SK-N-SH (cell line): ENCODE results near the gene ARFGEF2. TPM values are rescaled to one million over a fixed set of nuclear protein-coding genes. Genes with fewer than 3 reads are reported as not detected.
"Not testable (repeated sequence)": the region's sequence is repeated elsewhere in the genome, so short reads cannot be mapped to it uniquely, and the experiment has no call there.

Experiments used
- CTCF ChIA-PET: fragments of 300-600, 350-600 bp; formaldehyde crosslinking; extraction: SDS; loops from one replicate; lab custom pipeline; 2021; lab: Yijun Ruan, JAX
- POLR2A ChIA-PET: fragments of 350-600 bp; sonication (Branson Sonifier 250); formaldehyde crosslinking; extraction: SDS; loops from one replicate; lab custom pipeline; 2020; ENCODE audit warnings: antibody characterized with exemption, inconsistent platforms; lab: Yijun Ruan, JAX
- DNase-seq: peaks from one replicate; pipeline ENCODE4 v3.0.0; 2012
- H2AFZ ChIP-seq: fragments of 200-600 bp; sonication (generic); 2 replicates; pipeline ENCODE4 v1.8.1; 2016; ENCODE audit warnings: antibody characterized with exemption, mild to moderate bottlenecking, low read depth
- H3F3A ChIP-seq: fragments of 200-600 bp; sonication (generic); replicated peaks from 2 replicates; pipeline ENCODE3; 2016; ENCODE audit warnings: antibody characterized with exemption, mild to moderate bottlenecking; ENCODE audit not compliant: insufficient read depth
- H3K27ac ChIP-seq, 2 experiments: fragments of 200-500 bp in 1 of 2; fragments of 200-600 bp in 1 of 2; sonication (Bioruptor generic) in 1 of 2; sonication (generic), shearing (Covaris generic) in 1 of 2; 2 replicates each; pipeline versions ENCODE4 v1.5.1 to v1.6.1; 2014 to 2016; ENCODE audit warnings: low read depth in 2 of 2, inconsistent platforms in 1 of 2, low read length in 1 of 2, mild to moderate bottlenecking in 1 of 2, mixed read lengths in 1 of 2
- H3K27me3 ChIP-seq: fragments of 200-600 bp; sonication (generic), shearing (Covaris generic); 2 replicates; pipeline ENCODE4 v1.6.1; 2016; ENCODE audit warnings: mixed run types; ENCODE audit not compliant: insufficient read depth
- H3K36me3 ChIP-seq, 2 experiments: fragments of 200-500 bp in 1 of 2; fragments of 200-600 bp in 1 of 2; sonication (Bioruptor generic) in 1 of 2; sonication (generic) in 1 of 2; replicated peaks in 1 of 2; 2 replicates each; pipeline versions ENCODE3 to v1.5.1; 2014 to 2016; ENCODE audit warnings: low read length in 1 of 2, mild to moderate bottlenecking in 1 of 2; ENCODE audit not compliant: insufficient read depth in 2 of 2, control insufficient read depth in 1 of 2
- H3K4me1 ChIP-seq, 2 experiments: fragments of 200-500 bp in 1 of 2; fragments of 200-600 bp in 1 of 2; sonication (Bioruptor generic) in 1 of 2; sonication (generic), shearing (Covaris generic) in 1 of 2; 2 replicates each; pipeline versions ENCODE4 v1.5.1 to v1.6.1; 2014 to 2016; ENCODE audit warnings: low read depth in 1 of 2, low read length in 1 of 2, mixed run types in 1 of 2; ENCODE audit not compliant: insufficient read depth in 2 of 2, control insufficient read depth in 1 of 2
- H3K4me2 ChIP-seq: fragments of 200-600 bp; sonication (generic), shearing (Covaris generic); 2 replicates; pipeline ENCODE4 v1.6.1; 2017; ENCODE audit warnings: mixed run types
- H3K4me3 ChIP-seq, 2 experiments: fragments of 200-500 bp in 1 of 2; fragments of 200-600 bp in 1 of 2; sonication (Bioruptor generic) in 1 of 2; sonication (generic), shearing (Covaris generic) in 1 of 2; 2 replicates each; pipeline versions ENCODE4 v1.5.1 to v1.8.1; 2014 to 2016; ENCODE audit warnings: low read depth in 2 of 2, inconsistent platforms in 1 of 2, low read length in 1 of 2, mild to moderate bottlenecking in 1 of 2, mixed read lengths in 1 of 2, moderate library complexity in 1 of 2
- H3K79me2 ChIP-seq: fragments of 200-600 bp; sonication (generic); 2 replicates; pipeline ENCODE4 v1.8.1; 2017; ENCODE audit warnings: mild to moderate bottlenecking; ENCODE audit not compliant: insufficient read depth
- H3K9ac ChIP-seq: fragments of 200-600 bp; sonication (generic); 2 replicates; pipeline ENCODE4 v1.6.1; 2017; ENCODE audit warnings: mixed run types
- H3K9me2 ChIP-seq: fragments of 200-600 bp; sonication (generic); 2 replicates; pipeline ENCODE4 v1.6.1; 2017; ENCODE audit warnings: mixed run types
- H3K9me3 ChIP-seq: fragments of 200-600 bp; sonication (generic); 2 replicates; pipeline ENCODE4 v1.6.1; 2017; ENCODE audit warnings: mixed run types, mild to moderate bottlenecking, moderate library complexity
- H4K20me1 ChIP-seq: fragments of 200-600 bp; sonication (generic); 2 replicates; pipeline ENCODE4 v1.6.1; 2017; ENCODE audit warnings: mild to moderate bottlenecking, mixed run types; ENCODE audit not compliant: insufficient read depth
- CHD2 ChIP-seq: fragments of 150-350 bp; IDR thresholded peaks from 2 replicates; pipeline ENCODE4 v1.6.1; 2018; ENCODE audit warnings: low read length; ENCODE audit not compliant: partially characterized antibody
- ELF1 ChIP-seq: IDR thresholded peaks from 2 replicates; pipeline ENCODE4 v1.4.0; 2012
- FOSL2 ChIP-seq: IDR thresholded peaks from 2 replicates; pipeline ENCODE4 v1.4.0; 2012; ENCODE audit warnings: low read depth, mild to moderate bottlenecking, moderate library complexity, borderline replicate concordance
- GATA2 ChIP-seq: sonication (generic); formaldehyde crosslinking; IDR thresholded peaks from 2 replicates; pipeline ENCODE4 v1.5.0; 2020; ENCODE audit warnings: mild to moderate bottlenecking, missing genetic modification reagents
- MEF2A ChIP-seq: IDR thresholded peaks from 2 replicates; pipeline ENCODE4 v1.4.0; 2012; ENCODE audit warnings: low read depth, borderline replicate concordance
- RXRA ChIP-seq: IDR thresholded peaks from 2 replicates; pipeline ENCODE4 v1.4.0; 2012; ENCODE audit warnings: low read depth, mild to moderate bottlenecking, borderline replicate concordance
- WGBS: methylation state at CpG from one replicate; pipeline ENCODE4 v1.1.6; 2017; ENCODE audit warnings: low lambda C conversion rate; 5-methylcytosine and 5-hydroxymethylcytosine counted together
- polyA plus RNA-seq, 3 experiments: library from polyadenylated mRNA; depleted of rRNA; stranded (reverse); fragments of >200 nt; gene quantifications; 2 replicates each; pipeline ENCODE4 v1.2.3, GENCODE V29; 2012
- small RNA-seq, 7 experiments: library from RNA; depleted of rRNA; stranded (forward); fragments of <200 nt; gene quantifications; one replicate each; pipeline ENCODE3, GENCODE V24; 2012
- TF ChIP-seq, protein P1 (sequence below): IDR thresholded peaks from 2 replicates; pipeline ENCODE4 v1.4.0; 2012; ENCODE audit warnings: low read depth, borderline replicate concordance

ARFGEF2 gene
- polyA plus RNA-seq, 1 of the 3 experiments (the other 2 are of a cell fraction): 6.1 TPM

DNA sequence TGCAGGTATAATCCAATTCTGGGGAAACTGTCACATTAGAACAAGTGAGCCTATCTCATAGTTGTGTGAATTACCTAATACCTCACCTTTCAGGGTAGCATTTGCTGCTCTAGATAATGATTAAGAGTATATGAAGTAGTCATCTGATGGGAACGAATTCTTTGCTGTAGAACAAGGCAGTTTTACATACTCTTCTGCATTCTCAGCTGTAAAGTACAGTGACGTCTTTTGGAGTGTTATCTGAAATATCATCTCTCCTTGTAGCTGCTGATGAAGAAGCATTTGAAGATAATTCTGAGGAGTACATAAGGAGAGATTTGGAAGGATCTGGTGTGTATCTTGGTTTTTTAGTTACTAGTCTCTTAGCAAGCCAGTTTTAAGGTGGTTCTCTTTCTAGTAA lies 153.0 kb downstream of the ARFGEF2 start (continued):
- TF ChIP-seq RXRA: no peak
- no peak for TF ChIP-seq MEF2A

DNA sequence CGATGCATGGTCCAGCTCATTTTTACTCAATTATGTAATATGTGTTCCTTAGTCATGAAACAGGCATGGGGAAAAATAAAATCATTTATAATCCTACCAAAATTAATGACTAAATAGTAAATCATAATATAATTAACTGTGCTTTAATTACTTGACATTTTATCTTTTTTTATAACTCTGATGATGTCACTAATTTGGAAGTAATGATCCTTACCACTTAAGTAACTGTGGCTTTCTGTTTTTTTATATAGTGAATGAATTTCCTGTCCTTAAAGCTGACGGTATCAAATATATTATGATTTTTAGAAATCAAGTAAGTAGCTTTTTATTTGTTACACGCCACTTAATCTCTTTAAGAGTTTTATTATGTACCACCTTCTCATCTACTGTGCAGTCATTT lies 156.8 kb downstream of the ARFGEF2 start:
- Histone ChIP-seq H3K27ac (no peak overlapping the region), H3K36me3 (peaks cover 25 to 75% of the 10 kb centered on the region in 2 experiments), H4K20me1 (no peaks in the 10 kb centered on the region), H3K4me2 (no peak overlapping the region), H3K9ac (no peak overlapping the region), H3K4me3 (no peak overlapping the region), H3K79me2 (peaks cover 14% of the 10 kb centered on the region), H3F3A (peaks cover 10% of the 10 kb centered on the region), H3K9me2 (no peaks in the 10 kb centered on the region), H3K9me3 (no peaks in the 10 kb centered on the region), H2AFZ (no peak overlapping the region), H3K4me1 (no peaks in the 10 kb centered on the region), H3K27me3 (no peaks in the 10 kb centered on the region)
- DNase-seq: no peak
- 97% methylated on average over 3 of the region's 3 CpGs for WGBS
- TF ChIP-seq ELF1 (no peak), CHD2 (no peak), FOSL2 (no peak), RXRA (no peak), GATA2 (no peak)
- TF ChIP-seq, protein P1, sequence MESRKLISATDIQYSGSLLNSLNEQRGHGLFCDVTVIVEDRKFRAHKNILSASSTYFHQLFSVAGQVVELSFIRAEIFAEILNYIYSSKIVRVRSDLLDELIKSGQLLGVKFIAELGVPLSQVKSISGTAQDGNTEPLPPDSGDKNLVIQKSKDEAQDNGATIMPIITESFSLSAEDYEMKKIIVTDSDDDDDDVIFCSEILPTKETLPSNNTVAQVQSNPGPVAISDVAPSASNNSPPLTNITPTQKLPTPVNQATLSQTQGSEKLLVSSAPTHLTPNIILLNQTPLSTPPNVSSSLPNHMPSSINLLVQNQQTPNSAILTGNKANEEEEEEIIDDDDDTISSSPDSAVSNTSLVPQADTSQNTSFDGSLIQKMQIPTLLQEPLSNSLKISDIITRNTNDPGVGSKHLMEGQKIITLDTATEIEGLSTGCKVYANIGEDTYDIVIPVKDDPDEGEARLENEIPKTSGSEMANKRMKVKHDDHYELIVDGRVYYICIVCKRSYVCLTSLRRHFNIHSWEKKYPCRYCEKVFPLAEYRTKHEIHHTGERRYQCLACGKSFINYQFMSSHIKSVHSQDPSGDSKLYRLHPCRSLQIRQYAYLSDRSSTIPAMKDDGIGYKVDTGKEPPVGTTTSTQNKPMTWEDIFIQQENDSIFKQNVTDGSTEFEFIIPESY: no peak
- ChIA-PET CTCF (no interaction called here), POLR2A (no interaction called here)

DNA sequence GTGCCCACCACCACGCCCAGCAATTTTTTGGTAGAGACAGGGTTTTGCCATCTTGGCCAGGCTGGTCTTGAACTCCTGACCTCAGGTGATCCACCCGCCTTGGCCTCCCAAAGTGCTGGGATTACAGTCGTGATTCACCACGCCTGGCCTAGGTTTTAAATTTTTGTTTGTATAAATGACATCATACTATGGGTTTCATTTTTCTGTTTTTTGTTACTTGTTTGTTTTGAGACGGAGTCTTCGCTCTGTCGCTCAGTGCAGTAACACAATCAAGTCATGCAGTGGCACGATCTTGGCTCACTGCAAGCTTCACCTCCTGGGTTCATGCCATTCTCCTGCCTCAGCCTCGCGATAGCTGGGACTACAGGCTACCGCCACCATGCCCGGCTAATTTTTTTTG lies 160.8 kb downstream of the ARFGEF2 start:
- H3K27ac ChIP-seq, H3F3A ChIP-seq, DNase-seq, H3K4me3 ChIP-seq, H3K27me3 ChIP-seq, CTCF ChIA-PET, H2AFZ ChIP-seq, H3K9me2 ChIP-seq, H3K4me1 ChIP-seq, H3K9me3 ChIP-seq, H3K4me2 ChIP-seq, POLR2A ChIA-PET, H4K20me1 ChIP-seq, H3K9ac ChIP-seq: not testable (repeated sequence)
- H3K36me3 ChIP-seq: peaks cover 36 to 81% of the 10 kb centered on the region in 2 experiments
- H3K79me2 ChIP-seq: peaks cover 19% of the 10 kb centered on the region
- 95% methylated on average over 12 of the region's 12 CpGs for WGBS

Small RNA genes within 50 kb of the gene (small RNA-seq; reads per million reads assigned to genes)
- gene SNAP23P1: 0 reads per million in 7 experiments

Other genes with a start within 250 kb of the ARFGEF2 start
- gene PREX1, start 93.7 kb upstream of the ARFGEF2 start, polyA plus RNA-seq (2012; rRNA removed): 4.2 and 5.3 TPM in 2 replicates
- 18.8 and 21.1 TPM in 2 replicates for gene CSE1L, start 124.6 kb downstream of the ARFGEF2 start, polyA plus RNA-seq (2012; rRNA removed)